Suprapubic skin (tissue), 3 donors: ENCODE results near the gene ZFYVE28.

Experiments
- CTCF ChIP-seq, 2 donors: fragments of 200-600 bp in 1 of 2; fragments of 450-650 bp in 1 of 2; sonication (generic) in 1 of 2; IDR thresholded peaks; one replicate each; pipeline ENCODE4 v1.5.1; 2016 to 2019; ENCODE audit warnings: antibody characterized with exemption in 2 of 2, mild to moderate bottlenecking in 1 of 2, moderate library complexity in 1 of 2
- POLR2A ChIP-seq, 2 donors: fragments of 450-650 bp; IDR thresholded peaks; one replicate each; pipeline ENCODE4 v1.6.1; 2017; ENCODE audit warnings: antibody characterized with exemption in 2 of 2, mild to moderate bottlenecking in 2 of 2, moderate library complexity in 2 of 2

GRCh38 chr4:2459589-2460349, 41.3 kb upstream of the ZFYVE28 start:
- TF ChIP-seq CTCF (IDR thresholded peaks at IDR 0.05): no peak
- TF ChIP-seq POLR2A (IDR thresholded peaks at IDR 0.05): no peak
